ACC112 (cell line): ENCODE data around the gene PRKAR1B.

Experiments
- H2AFZ ChIP-seq: fragments of 200-600 bp; sonication (generic); one replicate; pipeline ENCODE4 v1.6.0; 2017; ENCODE audit warnings: antibody characterized with exemption, low read length; ENCODE audit not compliant: unreplicated experiment
- H3K27ac ChIP-seq: fragments of 200-600 bp; sonication (generic); 2 replicates; pipeline ENCODE4 v1.5.1; 2014; ENCODE audit warnings: low read depth, mild to moderate bottlenecking, antibody characterized with exemption, low read length, moderate library complexity
- H3K27me3 ChIP-seq: fragments of 200-600 bp; sonication (generic); 2 replicates; pipeline ENCODE4 v1.6.1; 2014; ENCODE audit warnings: mild to moderate bottlenecking, antibody characterized with exemption, low read length, moderate library complexity, mixed read lengths; ENCODE audit not compliant: insufficient read depth
- H3K36me3 ChIP-seq: fragments of 200-600 bp; sonication (generic); 2 replicates; pipeline ENCODE4 v1.6.1; 2016; ENCODE audit warnings: mild to moderate bottlenecking, antibody characterized with exemption, low read length, moderate library complexity, mixed read lengths; ENCODE audit not compliant: insufficient read depth
- H3K4me1 ChIP-seq: fragments of 200-600 bp; sonication (generic); one replicate; pipeline ENCODE4 v1.6.1; 2016; ENCODE audit warnings: low read length, mixed read lengths; ENCODE audit not compliant: insufficient read depth, unreplicated experiment, control insufficient read depth
- H3K4me3 ChIP-seq: fragments of 200-600 bp; sonication (generic); 2 replicates; pipeline ENCODE4 v1.5.1; 2014; ENCODE audit warnings: mild to moderate bottlenecking, low read depth, low read length
- H3K79me2 ChIP-seq: fragments of 200-600 bp; sonication (generic); one replicate; pipeline ENCODE4 v1.6.0; 2016; ENCODE audit warnings: low read length; ENCODE audit not compliant: control insufficient read depth, unreplicated experiment, insufficient read depth

PRKAR1B gene

DNA sequence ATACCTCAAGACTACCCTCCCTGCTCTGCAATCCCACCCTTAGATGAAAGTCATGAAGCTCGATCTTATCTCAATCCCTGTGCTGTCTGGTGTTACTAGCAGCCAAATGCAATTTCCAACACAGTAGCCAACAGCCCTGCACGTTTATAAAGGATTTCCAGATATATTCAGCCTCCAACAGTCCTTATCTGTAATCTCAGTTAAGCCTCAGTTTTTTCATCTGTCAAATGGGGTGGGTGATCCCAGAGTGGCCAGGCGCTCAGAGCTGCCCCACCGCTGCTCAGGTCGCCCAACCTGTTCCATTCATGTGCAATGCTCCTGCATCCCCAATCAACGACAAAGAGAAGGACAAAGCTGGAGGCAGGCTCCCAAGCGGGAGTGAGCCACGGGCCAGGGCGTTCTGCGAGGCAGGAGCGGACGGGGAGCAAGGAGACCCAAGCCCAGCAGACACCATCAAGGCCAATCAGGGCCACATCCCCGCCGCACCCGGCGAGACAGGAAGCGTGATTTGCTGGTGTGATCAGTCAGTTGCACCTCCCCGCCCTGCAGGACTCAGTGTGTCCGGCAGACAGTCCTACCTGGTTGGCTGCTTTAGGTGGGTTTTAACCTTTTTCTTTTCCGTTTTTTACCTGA lies 227.1 kb downstream of the PRKAR1B start:
- Histone ChIP-seq H3K27ac (no peak overlapping the region), H3K36me3 (no peaks in the 10 kb centered on the region), H2AFZ (no peak overlapping the region), H3K4me1 (no peaks in the 10 kb centered on the region), H3K27me3 (no peaks in the 10 kb centered on the region), H3K4me3 (no peak overlapping the region), H3K79me2 (no peaks in the 10 kb centered on the region)
